WTC11 (cell line): Measurements from ENCODE around the gene BLOC1S1. TPM values are rescaled to one million over a fixed set of nuclear protein-coding genes. Genes with fewer than 3 reads are reported as not detected.

Source experiments
- ATAC-seq: fragments of 200-7000 bp; cut with Tn5 transposase; 2 replicates; pipeline ENCODE4 v1.10.0; 2021; ENCODE audit warnings: mild to moderate bottlenecking, moderate library complexity
- CTCF ChIA-PET: fragments of 300-600 bp; sonication (Branson Sonifier 250); formaldehyde crosslinking; loops from one replicate; lab custom pipeline; 2021; ENCODE audit warnings: antibody characterized with exemption; lab: Charles Lee
- POLR2A ChIA-PET: fragments of 350-600 bp; sonication (Branson Sonifier 250); formaldehyde crosslinking; loops from one replicate; lab custom pipeline; 2021; ENCODE audit warnings: antibody characterized with exemption; lab: Charles Lee
- DNase-seq: peaks from one replicate; pipeline ENCODE4 v3.0.0; 2021; ENCODE audit warnings: low spot score
- H3K27ac Mint-ChIP-seq: 2 replicates; pipeline ENCODE4 v1.8.0; 2021; ENCODE audit warnings: mixed read lengths
- H3K27me3 Mint-ChIP-seq: 2 replicates; pipeline ENCODE4 v1.8.0; 2021; ENCODE audit warnings: low read depth, mild to moderate bottlenecking, moderate library complexity, mixed read lengths
- H3K36me3 Mint-ChIP-seq: 2 replicates; pipeline ENCODE4 v1.8.0; 2021; ENCODE audit warnings: mixed read lengths
- H3K4me1 Mint-ChIP-seq: 2 replicates; pipeline ENCODE4 v1.8.0; 2022; ENCODE audit warnings: mixed read lengths
- H3K4me3 Mint-ChIP-seq: 2 replicates; pipeline ENCODE4 v1.8.0; 2021; ENCODE audit warnings: mild to moderate bottlenecking, moderate library complexity, mixed read lengths
- H3K9me3 Mint-ChIP-seq: 2 replicates; pipeline ENCODE4 v1.8.0; 2021; ENCODE audit warnings: mixed read lengths
- ATF2 ChIP-seq: sonication (generic); formaldehyde crosslinking; IDR thresholded peaks from 2 replicates; pipeline ENCODE4 v1.8.1; 2022; ENCODE audit warnings: low read depth, missing genetic modification reagents, borderline replicate concordance
- ELF4 ChIP-seq: sonication (generic); formaldehyde crosslinking; IDR thresholded peaks from 2 replicates; pipeline ENCODE4 v1.8.1; 2022; ENCODE audit warnings: low read depth, mild to moderate bottlenecking, moderate library complexity, missing genetic modification reagents
- FOXJ3 ChIP-seq: sonication (generic); formaldehyde crosslinking; IDR thresholded peaks from 2 replicates; pipeline ENCODE4 v1.9.0; 2021; ENCODE audit warnings: missing genetic modification reagents, mild to moderate bottlenecking, borderline replicate concordance
- FOXP1 ChIP-seq: sonication (generic); formaldehyde crosslinking; IDR thresholded peaks from 2 replicates; pipeline ENCODE4 v1.8.0; 2022; ENCODE audit warnings: missing genetic modification reagents, mild to moderate bottlenecking, moderate library complexity, borderline replicate concordance
- JAZF1 ChIP-seq: fragments of 250-450 bp; sonication (Bioruptor Pico); IDR thresholded peaks from 2 replicates; pipeline ENCODE4 v1.9.0; 2021; ENCODE audit warnings: moderate library complexity, mild to moderate bottlenecking, inconsistent platforms
- MAX ChIP-seq: sonication (generic); formaldehyde crosslinking; IDR thresholded peaks from 2 replicates; pipeline ENCODE4 v1.8.0; 2022; ENCODE audit warnings: mild to moderate bottlenecking, missing genetic modification reagents
- MXD4 ChIP-seq: fragments of 250-450 bp; sonication (Bioruptor Pico); IDR thresholded peaks from 2 replicates; pipeline ENCODE4 v1.8.0; 2021; ENCODE audit warnings: mild to moderate bottlenecking, moderate library complexity, borderline replicate concordance
- NR3C1 ChIP-seq: sonication (generic); formaldehyde crosslinking; conservative IDR thresholded peaks from 2 replicates; pipeline ENCODE4 v1.8.1; 2023; ENCODE audit warnings: low read depth, mild to moderate bottlenecking, missing genetic modification reagents
- PREB ChIP-seq: sonication (generic); formaldehyde crosslinking; IDR thresholded peaks from 2 replicates; pipeline ENCODE4 v1.8.1; 2022; ENCODE audit warnings: mild to moderate bottlenecking, missing genetic modification reagents, moderate library complexity, borderline replicate concordance
- SMAD4 ChIP-seq: sonication (generic); formaldehyde crosslinking; IDR thresholded peaks from 2 replicates; pipeline ENCODE4 v1.8.0; 2022; ENCODE audit warnings: mild to moderate bottlenecking, missing genetic modification reagents
- SOX15 ChIP-seq: fragments of 250-450 bp; sonication (Bioruptor Pico); IDR thresholded peaks from 2 replicates; pipeline ENCODE4 v1.9.0; 2021; ENCODE audit warnings: mild to moderate bottlenecking
- TEAD4 ChIP-seq: sonication (generic); formaldehyde crosslinking; IDR thresholded peaks from 2 replicates; pipeline ENCODE4 v1.8.0; 2022; ENCODE audit warnings: mild to moderate bottlenecking, missing genetic modification reagents
- ZBTB21 ChIP-seq: sonication (generic); formaldehyde crosslinking; IDR thresholded peaks from 2 replicates; pipeline ENCODE4 v1.8.1; 2023; ENCODE audit warnings: mild to moderate bottlenecking, missing genetic modification reagents, borderline replicate concordance
- ZNF416 ChIP-seq: fragments of 250-450 bp; sonication (Bioruptor Pico); IDR thresholded peaks from 2 replicates; pipeline ENCODE4 v1.9.0; 2021; ENCODE audit warnings: mild to moderate bottlenecking, inconsistent platforms
- ZNF512 ChIP-seq: sonication (generic); formaldehyde crosslinking; IDR thresholded peaks from 2 replicates; pipeline ENCODE4 v1.8.1; 2022; ENCODE audit warnings: missing genetic modification reagents, borderline replicate concordance
- total RNA-seq: library from RNA; stranded (reverse); gene quantifications from 3 replicates; pipeline ENCODE4 v1.2.3, GENCODE V29; 2021
- TF ChIP-seq, protein P1 (sequence below): fragments of 250-450 bp; sonication (Bioruptor Pico); IDR thresholded peaks from 2 replicates; pipeline ENCODE4 v1.8.0; 2021; ENCODE audit warnings: mild to moderate bottlenecking
- TF ChIP-seq, protein P2 (sequence below): sonication (generic); formaldehyde crosslinking; IDR thresholded peaks from 2 replicates; pipeline ENCODE4 v1.8.1; 2023; ENCODE audit warnings: mild to moderate bottlenecking, missing genetic modification reagents
- TF ChIP-seq, protein P3 (sequence below): sonication (generic); formaldehyde crosslinking; IDR thresholded peaks from 2 replicates; pipeline ENCODE4 v1.8.0; 2022; ENCODE audit warnings: mild to moderate bottlenecking, missing genetic modification reagents
- TF ChIP-seq, protein P4 (sequence below): sonication (generic); formaldehyde crosslinking; IDR thresholded peaks from 2 replicates; pipeline ENCODE4 v1.8.0; 2023; ENCODE audit warnings: missing genetic modification reagents

Gene BLOC1S1
- total RNA-seq, 1 experiment from 2014 or later: 81.9 TPM

DNA sequence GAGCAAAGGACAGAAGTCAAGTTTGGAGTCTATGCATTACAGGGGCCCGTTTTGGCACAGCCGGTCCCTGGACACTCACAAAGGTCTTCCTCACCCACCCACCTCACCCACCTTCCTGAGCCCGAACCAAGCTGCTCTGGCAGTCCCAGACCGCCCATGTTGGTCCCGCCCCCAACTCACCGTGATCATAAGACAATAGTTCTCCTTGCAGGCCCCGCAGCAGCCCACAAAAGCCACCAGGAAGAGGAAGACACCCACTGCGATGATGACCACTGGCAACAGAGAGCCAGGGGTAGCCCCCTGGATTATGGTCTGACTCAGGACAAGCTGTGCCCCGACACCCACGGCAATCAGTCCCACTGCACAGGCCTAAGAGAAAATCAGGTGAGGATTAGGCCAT is 11.1 kb downstream of the BLOC1S1 start (continued):
- TF ChIP-seq, protein P1, sequence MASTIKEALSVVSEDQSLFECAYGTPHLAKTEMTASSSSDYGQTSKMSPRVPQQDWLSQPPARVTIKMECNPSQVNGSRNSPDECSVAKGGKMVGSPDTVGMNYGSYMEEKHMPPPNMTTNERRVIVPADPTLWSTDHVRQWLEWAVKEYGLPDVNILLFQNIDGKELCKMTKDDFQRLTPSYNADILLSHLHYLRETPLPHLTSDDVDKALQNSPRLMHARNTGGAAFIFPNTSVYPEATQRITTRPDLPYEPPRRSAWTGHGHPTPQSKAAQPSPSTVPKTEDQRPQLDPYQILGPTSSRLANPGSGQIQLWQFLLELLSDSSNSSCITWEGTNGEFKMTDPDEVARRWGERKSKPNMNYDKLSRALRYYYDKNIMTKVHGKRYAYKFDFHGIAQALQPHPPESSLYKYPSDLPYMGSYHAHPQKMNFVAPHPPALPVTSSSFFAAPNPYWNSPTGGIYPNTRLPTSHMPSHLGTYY (CRISPR knock-in tag): no peak
- TF ChIP-seq JAZF1 (no peak), SMAD4 (CRISPR knock-in tag) (no peak), ZNF416 (no peak)
- TF ChIP-seq, protein P2, sequence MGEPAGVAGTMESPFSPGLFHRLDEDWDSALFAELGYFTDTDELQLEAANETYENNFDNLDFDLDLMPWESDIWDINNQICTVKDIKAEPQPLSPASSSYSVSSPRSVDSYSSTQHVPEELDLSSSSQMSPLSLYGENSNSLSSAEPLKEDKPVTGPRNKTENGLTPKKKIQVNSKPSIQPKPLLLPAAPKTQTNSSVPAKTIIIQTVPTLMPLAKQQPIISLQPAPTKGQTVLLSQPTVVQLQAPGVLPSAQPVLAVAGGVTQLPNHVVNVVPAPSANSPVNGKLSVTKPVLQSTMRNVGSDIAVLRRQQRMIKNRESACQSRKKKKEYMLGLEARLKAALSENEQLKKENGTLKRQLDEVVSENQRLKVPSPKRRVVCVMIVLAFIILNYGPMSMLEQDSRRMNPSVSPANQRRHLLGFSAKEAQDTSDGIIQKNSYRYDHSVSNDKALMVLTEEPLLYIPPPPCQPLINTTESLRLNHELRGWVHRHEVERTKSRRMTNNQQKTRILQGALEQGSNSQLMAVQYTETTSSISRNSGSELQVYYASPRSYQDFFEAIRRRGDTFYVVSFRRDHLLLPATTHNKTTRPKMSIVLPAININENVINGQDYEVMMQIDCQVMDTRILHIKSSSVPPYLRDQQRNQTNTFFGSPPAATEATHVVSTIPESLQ (CRISPR knock-in tag): no peak

GRCh38 chr12:55727643-55728185 is 11.9 kb downstream of the BLOC1S1 start:
- TF ChIP-seq ZBTB21 (CRISPR knock-in tag): no peak
- TF ChIP-seq NR3C1 (CRISPR knock-in tag): no peak
- TF ChIP-seq, protein P3, sequence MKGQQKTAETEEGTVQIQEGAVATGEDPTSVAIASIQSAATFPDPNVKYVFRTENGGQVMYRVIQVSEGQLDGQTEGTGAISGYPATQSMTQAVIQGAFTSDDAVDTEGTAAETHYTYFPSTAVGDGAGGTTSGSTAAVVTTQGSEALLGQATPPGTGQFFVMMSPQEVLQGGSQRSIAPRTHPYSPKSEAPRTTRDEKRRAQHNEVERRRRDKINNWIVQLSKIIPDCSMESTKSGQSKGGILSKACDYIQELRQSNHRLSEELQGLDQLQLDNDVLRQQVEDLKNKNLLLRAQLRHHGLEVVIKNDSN (CRISPR knock-in tag): no peak
- no peak for TF ChIP-seq FOXJ3 (CRISPR knock-in tag)
- TF ChIP-seq ATF2 (CRISPR knock-in tag): no peak
- no peak for TF ChIP-seq TEAD4 (CRISPR knock-in tag)
- TF ChIP-seq FOXP1: no peak
- TF ChIP-seq ZNF512 (CRISPR knock-in tag): no peak
- CTCF ChIA-PET: interaction anchor here (1.1 kb wide), 1 partner anchor 9 kb away, joined by 5 read pairs; no protein-coding TSS in a partner anchor
- Mint-ChIP-seq H3K27ac (peak overlapping the region; percentile 42; the same call in 1 of the 2 replicates), H3K36me3 (peaks cover 20% of the 10 kb centered on the region), H3K4me1 (peaks cover 31% of the 10 kb centered on the region), H3K9me3 (no peaks in the 10 kb centered on the region), H3K27me3 (no peaks in the 10 kb centered on the region), H3K4me3 (peak overlapping the region; percentile 88)
- DNase-seq (no peak), ATAC-seq (no peak)
- POLR2A ChIA-PET: no interaction called here

- Mint-ChIP-seq H3K4me1 (peaks cover 31% of the 10 kb centered on the region), H3K9me3 (no peaks in the 10 kb centered on the region), H3K4me3 (peak overlapping the region; percentile 88), H3K36me3 (peaks cover 17% of the 10 kb centered on the region), H3K27ac (no peak overlapping the region), H3K27me3 (no peaks in the 10 kb centered on the region)
- ATAC-seq (0 out of 2 replicates have a peak, but pooled peaks have one; percentile 3), DNase-seq (peak; percentile 34)
- CTCF ChIA-PET: interaction anchor here (1.1 to 2.7 kb wide), 11 partner anchors 8 to 246 kb away, joined by 3 to 75 read pairs (median 11); partner anchors contain the start of genes BLOC1S1, ITGA7, RAB5B and RDH5
- POLR2A ChIA-PET: interaction anchor here (0.6 to 2.5 kb wide), 7 partner anchors 10 to 1427 kb away, joined by 3 to 21 read pairs (median 12); partner anchors contain the start of genes BLOC1S1, GDF11, ITGA7 and ORMDL2
- no peak for TF ChIP-seq MXD4 (CRISPR knock-in tag)
- TF ChIP-seq, protein P2 (CRISPR knock-in tag): no peak
- TF ChIP-seq PREB (CRISPR knock-in tag): no peak
- TF ChIP-seq ELF4 (CRISPR knock-in tag): no peak
- TF ChIP-seq MAX (CRISPR knock-in tag): no peak
- no peak for TF ChIP-seq SOX15 (CRISPR knock-in tag)
- TF ChIP-seq, protein P4, sequence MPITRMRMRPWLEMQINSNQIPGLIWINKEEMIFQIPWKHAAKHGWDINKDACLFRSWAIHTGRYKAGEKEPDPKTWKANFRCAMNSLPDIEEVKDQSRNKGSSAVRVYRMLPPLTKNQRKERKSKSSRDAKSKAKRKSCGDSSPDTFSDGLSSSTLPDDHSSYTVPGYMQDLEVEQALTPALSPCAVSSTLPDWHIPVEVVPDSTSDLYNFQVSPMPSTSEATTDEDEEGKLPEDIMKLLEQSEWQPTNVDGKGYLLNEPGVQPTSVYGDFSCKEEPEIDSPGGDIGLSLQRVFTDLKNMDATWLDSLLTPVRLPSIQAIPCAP (CRISPR knock-in tag): no peak
These were observed 12.5 kb downstream of the BLOC1S1 start for GRCh38 chr12:55728186-55728938.
